Adrenal gland (tissue), 12 donors: ENCODE measurements around the gene GRID1. TPM values are rescaled to one million over a fixed set of nuclear protein-coding genes. Genes with fewer than 3 reads are reported as not detected.
"Not testable (repeated sequence)": the region's sequence is repeated elsewhere in the genome, so short reads cannot be mapped to it uniquely, and the experiment has no call there.

Experiments
- DNase-seq, 7 donors: peaks; one replicate each; pipeline ENCODE4 v3.0.0-alpha.2; 2019 to 2020
- H3K27ac ChIP-seq, 5 donors: fragments of 200-600 bp; sonication (generic) in 4 of 5; 1 replicate in 3 of 5; 2 replicates in 2 of 5; pipeline versions ENCODE4 v1.5.1 to v1.8.0; 2016 to 2020; ENCODE audit warnings: mild to moderate bottlenecking in 1 of 5
- H3K27me3 ChIP-seq: fragments of 200-600 bp; 2 replicates; pipeline ENCODE4 v1.8.0; 2021
- H3K36me3 ChIP-seq, 2 donors: fragments of 200-600 bp; replicated peaks in 1 of 2; 1 replicate in 1 of 2; 2 replicates in 1 of 2; pipeline versions ENCODE4 v1.5.1 to v1.8.0; 2018 to 2022
- H3K4me1 ChIP-seq, 2 donors: fragments of 200-600 bp; replicated peaks in 1 of 2; 1 replicate in 1 of 2; 2 replicates in 1 of 2; pipeline versions ENCODE4 v1.5.1 to v1.8.0; 2018 to 2021
- H3K4me3 ChIP-seq, 4 donors: fragments of 200-600 bp; sonication (generic) in 3 of 4; one replicate each; pipeline ENCODE4 v1.5.1; 2016 to 2018
- H3K9me3 ChIP-seq, 3 donors: fragments of 200-600 bp; sonication (generic) in 1 of 3; replicated peaks in 1 of 3; 1 replicate in 2 of 3; 2 replicates in 1 of 3; pipeline versions ENCODE4 v1.5.1 to v1.8.0; 2016 to 2021
- POLR2A ChIP-seq, 2 donors: fragments of 450-650 bp; IDR thresholded peaks; one replicate each; pipeline ENCODE4 v1.6.1; 2017; ENCODE audit warnings: antibody characterized with exemption in 2 of 2, mild to moderate bottlenecking in 2 of 2, moderate library complexity in 1 of 2
- WGBS, 4 donors: extraction: QIAGEN DNeasy Blood & Tissue Kit in 2 of 4; methylation state at CpG; one replicate each; pipeline versions ENCODE4 v1.1.5 to v1.1.7; 2013 to 2017; 5-methylcytosine and 5-hydroxymethylcytosine counted together
- intact Hi-C, 2 donors: fragments of 100-400 bp; cut with DNase I; formaldehyde crosslinking; loops; one replicate each; pipeline versions ENCODE4 v1.14.1 to v1.15.0; 2022 to 2023
- polyA plus RNA-seq, 3 donors: library from polyadenylated mRNA; stranded (reverse); fragments of 200-250 nt in 2 of 3; fragments of 350-450 nt in 1 of 3; fragmentation: Illumina TruSeq in 1 of 3; extraction: RNeasy Lipid Tissue Mini Kit (QIAGEN cat#74804) in 1 of 3; gene quantifications; one replicate each; pipeline ENCODE4 v1.2.3, GENCODE V29; 2013 to 2014
- total RNA-seq, 9 donors: library from RNA; depleted of rRNA in 4 of 9; stranded (reverse); fragments of >200 nt in 4 of 9; fragments of 120-200 nt in 1 of 9; fragmentation: NEBNext Ultra II Directional in 1 of 9; extraction: Animal tissue kit (Norgen Biotek cat#: 25700) in 1 of 9; gene quantifications; one replicate each; pipeline versions ENCODE4 v1.1.0 to v1.2.4, GENCODE V29; 2013 to 2023
- TF ChIP-seq, protein P1 (sequence below), 6 experiments: fragments of 450-650 bp in 4 of 6; fragments of 200-600 bp in 2 of 6; sonication (generic) in 1 of 6; IDR thresholded peaks; 1 replicate in 5 of 6; 2 replicates in 1 of 6; pipeline versions ENCODE4 v1.5.1 to v1.8.0; 2016 to 2021; ENCODE audit warnings: antibody characterized with exemption in 6 of 6, mild to moderate bottlenecking in 2 of 6, moderate library complexity in 1 of 6
- donor health status: healthy with polysubstance abuse.
- donor health status: Bipolar disorder and iron deficiency.
- donor health status: DM: yes; HTN: yes; CAD: no.
- donor health status: DM: no; HTN: no; CAD: no.
- donor health status: DM: no; HTN: no; CAD: no.
- donor health status: DM: yes; HTN: yes; CAD: no.

The GRID1 gene
- total and polyA plus RNA-seq, 12 donors = 2.2 to 8.0 (median 4.1) TPM

DNA sequence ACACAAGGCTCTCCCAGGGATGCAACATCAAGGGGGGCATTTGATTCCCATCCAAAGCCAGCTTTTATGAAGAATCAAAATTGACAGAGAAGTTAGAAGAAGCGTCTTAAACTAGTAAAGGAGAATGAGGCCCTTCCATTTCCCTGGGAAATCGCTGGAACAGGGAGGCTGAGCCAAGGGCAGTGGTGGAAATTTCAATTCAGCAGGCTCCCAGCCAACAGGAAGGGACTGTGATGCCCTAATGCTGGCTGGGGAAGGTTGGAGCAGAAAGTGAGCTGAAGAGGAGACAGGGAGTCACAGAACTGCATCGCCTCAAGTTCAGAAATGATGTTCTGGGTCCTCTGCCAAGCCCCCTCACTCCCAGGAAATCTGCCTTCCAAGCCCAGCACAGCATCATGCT is 517.3 kb downstream of the GRID1 start:
- 56 to 79% (median 72%) methylated on average over 3 of the region's 3 CpGs for WGBS, 4 donors
- Histone ChIP-seq H3K36me3 (no peaks in the 10 kb centered on the region), H3K9me3 (no peaks in the 10 kb centered on the region), H3K4me1 (no peaks in the 10 kb centered on the region), H3K27me3 (no peaks in the 10 kb centered on the region), H3K4me3 (no peak overlapping the region), H3K27ac (no peak overlapping the region)
- TF ChIP-seq, protein P1, sequence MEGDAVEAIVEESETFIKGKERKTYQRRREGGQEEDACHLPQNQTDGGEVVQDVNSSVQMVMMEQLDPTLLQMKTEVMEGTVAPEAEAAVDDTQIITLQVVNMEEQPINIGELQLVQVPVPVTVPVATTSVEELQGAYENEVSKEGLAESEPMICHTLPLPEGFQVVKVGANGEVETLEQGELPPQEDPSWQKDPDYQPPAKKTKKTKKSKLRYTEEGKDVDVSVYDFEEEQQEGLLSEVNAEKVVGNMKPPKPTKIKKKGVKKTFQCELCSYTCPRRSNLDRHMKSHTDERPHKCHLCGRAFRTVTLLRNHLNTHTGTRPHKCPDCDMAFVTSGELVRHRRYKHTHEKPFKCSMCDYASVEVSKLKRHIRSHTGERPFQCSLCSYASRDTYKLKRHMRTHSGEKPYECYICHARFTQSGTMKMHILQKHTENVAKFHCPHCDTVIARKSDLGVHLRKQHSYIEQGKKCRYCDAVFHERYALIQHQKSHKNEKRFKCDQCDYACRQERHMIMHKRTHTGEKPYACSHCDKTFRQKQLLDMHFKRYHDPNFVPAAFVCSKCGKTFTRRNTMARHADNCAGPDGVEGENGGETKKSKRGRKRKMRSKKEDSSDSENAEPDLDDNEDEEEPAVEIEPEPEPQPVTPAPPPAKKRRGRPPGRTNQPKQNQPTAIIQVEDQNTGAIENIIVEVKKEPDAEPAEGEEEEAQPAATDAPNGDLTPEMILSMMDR (IDR thresholded peaks at IDR 0.05) = no peak
- no peak for TF ChIP-seq POLR2A (IDR thresholded peaks at IDR 0.05)
- DNase-seq = no peak
- intact Hi-C loops = no loop called here

- no peak for DNase-seq
- Histone ChIP-seq H3K27me3 (no peaks in the 10 kb centered on the region), H3K4me3 (no peak overlapping the region), H3K36me3 (no peaks in the 10 kb centered on the region), H3K4me1 (no peaks in the 10 kb centered on the region), H3K9me3 (no peaks in the 10 kb centered on the region), H3K27ac (no peak overlapping the region)
- intact Hi-C loops = no loop called here
- TF ChIP-seq, protein P1 (IDR thresholded peaks at IDR 0.05) = no peak
- no peak for TF ChIP-seq POLR2A (IDR thresholded peaks at IDR 0.05)
- 70 to 84% (median 80%) methylated on average over 4 of the region's 4 CpGs for WGBS, 4 donors
These were observed 517.8 kb downstream of the GRID1 start for GRCh38 chr10:85848756-85849155.

DNA sequence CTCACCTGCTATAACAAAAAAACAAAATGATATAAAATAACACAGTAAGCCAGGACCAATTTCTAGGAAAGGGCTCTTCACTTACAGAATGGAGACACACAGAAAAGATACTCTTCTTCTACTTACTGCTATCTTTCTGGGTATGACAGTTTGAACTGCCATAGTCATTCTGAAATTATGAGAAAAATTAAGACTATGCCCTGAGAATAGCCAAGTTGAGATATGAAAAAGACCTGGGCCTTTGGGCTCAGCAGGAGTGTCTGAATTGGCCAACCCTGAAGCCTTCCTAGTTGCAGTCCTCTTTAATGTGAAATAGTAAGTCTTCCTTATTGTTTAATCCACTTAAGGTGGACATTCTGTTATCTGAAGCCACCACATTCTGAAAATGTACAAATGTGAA is 519.5 kb downstream of the GRID1 start:
- Histone ChIP-seq H3K27ac (no peak overlapping the region), H3K27me3 (no peaks in the 10 kb centered on the region), H3K9me3 (no peaks in the 10 kb centered on the region), H3K36me3 (no peaks in the 10 kb centered on the region), H3K4me3 (no peak overlapping the region), H3K4me1 (no peaks in the 10 kb centered on the region)
- no peak for DNase-seq
- intact Hi-C loops = no loop called here
- TF ChIP-seq POLR2A (IDR thresholded peaks at IDR 0.05) = no peak
- TF ChIP-seq, protein P1 (IDR thresholded peaks at IDR 0.05) = no peak

DNA sequence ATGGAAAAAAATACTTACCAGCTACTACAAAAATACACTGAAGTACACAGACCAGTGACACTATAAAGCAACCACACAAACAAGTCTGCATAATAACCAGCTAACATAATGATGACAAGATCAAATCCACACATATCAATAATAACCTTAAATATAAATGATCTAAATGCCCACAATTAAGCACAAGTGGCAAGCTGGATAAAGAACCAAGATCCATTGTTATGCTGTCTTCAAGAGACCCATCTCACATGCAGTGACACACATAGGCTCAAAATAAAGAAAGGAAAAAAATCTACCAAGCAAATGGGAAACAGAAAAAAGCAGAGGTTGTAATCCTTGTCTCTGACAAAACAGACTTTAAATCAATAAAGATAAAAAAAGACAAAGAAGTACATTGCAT is 527.9 kb downstream of the GRID1 start:
- not testable (repeated sequence) for H3K9me3 ChIP-seq

DNA sequence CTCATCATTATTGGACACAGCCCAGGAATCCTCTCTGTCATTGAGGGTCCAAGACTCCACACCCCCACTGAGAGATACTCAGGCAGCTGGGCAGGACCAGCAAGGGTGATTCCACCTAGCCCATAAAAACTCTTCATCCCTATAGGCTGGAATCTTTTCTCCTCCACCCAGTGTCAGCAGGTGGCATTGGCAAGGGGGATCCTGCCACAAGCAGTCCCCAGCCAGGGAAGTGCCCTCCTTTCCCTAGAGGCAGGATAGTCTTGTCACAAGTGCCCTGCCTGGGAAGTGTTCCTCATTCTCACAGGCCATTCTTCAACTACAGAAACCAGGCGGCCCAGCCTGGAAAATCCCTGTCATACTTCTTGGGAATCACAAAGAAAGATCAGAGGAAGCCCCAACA is 533.6 kb downstream of the GRID1 start:
- no peaks in the 10 kb centered on the region for H3K9me3 ChIP-seq
- no peaks in the 10 kb centered on the region for H3K27me3 ChIP-seq
- H3K27ac ChIP-seq = no peak overlapping the region
- no peak overlapping the region for H3K4me3 ChIP-seq
- peak in 1 of 7 donors; percentile 31 for DNase-seq
- TF ChIP-seq POLR2A (IDR thresholded peaks at IDR 0.05) = no peak
- TF ChIP-seq, protein P1 (IDR thresholded peaks at IDR 0.05) = no peak
- 60 to 75% (median 68%) methylated on average over 1 of the region's 1 CpG for WGBS, 4 donors
- H3K36me3 ChIP-seq = no peaks in the 10 kb centered on the region
- intact Hi-C loops = no loop called here
- H3K4me1 ChIP-seq = no peaks in the 10 kb centered on the region

More for the DNA sequence above, 527.9 kb downstream of the GRID1 start:
- H3K27me3 ChIP-seq, intact Hi-C loops, H3K4me3 ChIP-seq, H3K27ac ChIP-seq, H3K36me3 ChIP-seq, DNase-seq, H3K4me1 ChIP-seq: not testable (repeated sequence)
